ENCODE data around the gene PCDHGA6. TPM values are rescaled to one million over a fixed set of nuclear protein-coding genes. Genes with fewer than 3 reads are reported as not detected.
"Not testable (repeated sequence)": the region's sequence is repeated elsewhere in the genome, so short reads cannot be mapped to it uniquely, and the experiment has no call there.

The PCDHGA6 gene
- total and polyA plus RNA-seq, 3 experiments from 2014 or later, result 0.06 to 0.22 (median 0.15) TPM

DNA sequence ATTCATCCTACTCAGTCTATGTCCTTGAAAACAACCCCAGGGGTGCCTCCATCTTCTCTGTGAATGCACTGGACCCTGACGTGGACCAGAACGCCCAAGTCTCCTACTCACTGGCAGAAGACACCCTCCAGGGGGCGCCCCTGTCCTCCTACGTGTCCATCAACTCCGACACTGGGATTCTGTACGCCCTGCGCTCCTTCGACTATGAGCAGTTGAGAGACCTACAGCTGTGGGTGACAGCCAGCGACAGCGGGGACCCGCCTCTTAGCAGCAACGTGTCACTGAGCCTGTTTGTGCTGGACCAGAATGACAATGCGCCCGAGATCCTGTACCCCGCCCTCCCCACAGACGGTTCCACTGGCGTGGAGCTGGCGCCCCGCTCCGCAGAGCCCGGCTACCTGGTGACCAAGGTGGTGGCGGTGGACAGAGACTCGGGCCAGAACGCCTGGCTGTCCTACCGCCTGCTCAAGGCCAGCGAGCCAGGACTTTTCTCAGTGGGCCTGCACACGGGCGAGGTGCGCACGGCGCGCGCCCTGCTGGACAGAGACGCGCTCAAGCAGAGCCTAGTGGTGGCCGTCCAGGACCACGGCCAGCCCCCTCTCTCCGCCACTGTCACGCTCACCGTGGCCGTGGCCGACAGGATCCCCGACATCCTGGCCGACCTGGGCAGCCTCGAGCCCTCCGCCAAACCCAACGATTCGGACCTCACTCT is 1.9 kb downstream of the PCDHGA6 start:
- H3K27me3 Mint-ChIP-seq, result peaks cover 49 to 67% of the 10 kb centered on the region in 2 donors
- H3K4me3 ChIP-seq (ENCODE audit: low read length); H3K36me3 ChIP-seq (ENCODE audit: insufficient read depth, low read length); H3K27ac ChIP-seq (ENCODE audit: low read depth, low read length); H3K4me3 Mint-ChIP-seq; POLR2A ChIA-PET; H3K36me3 Mint-ChIP-seq; H3K4me1 ChIP-seq (ENCODE audit: insufficient read depth, low read length); H3K4me1 Mint-ChIP-seq; DNase-seq; H3K9me3 ChIP-seq (ENCODE audit: low read length); H3K27ac Mint-ChIP-seq: not testable (repeated sequence)
- peaks cover 20% of the 10 kb centered on the region for H3K27me3 ChIP-seq (ENCODE audit: insufficient read depth, low read length, poor library complexity, severe bottlenecking)
- H3K9me3 Mint-ChIP-seq, result peaks cover 27 to 79% (median 45%) of the 10 kb centered on the region in 5 donors
- CTCF ChIA-PET, result interaction anchor here (1.3 kb wide), 1 partner anchor 20 kb away, joined by 4 read pairs; the partner anchor contains the start of gene PCDHGA4

DNA sequence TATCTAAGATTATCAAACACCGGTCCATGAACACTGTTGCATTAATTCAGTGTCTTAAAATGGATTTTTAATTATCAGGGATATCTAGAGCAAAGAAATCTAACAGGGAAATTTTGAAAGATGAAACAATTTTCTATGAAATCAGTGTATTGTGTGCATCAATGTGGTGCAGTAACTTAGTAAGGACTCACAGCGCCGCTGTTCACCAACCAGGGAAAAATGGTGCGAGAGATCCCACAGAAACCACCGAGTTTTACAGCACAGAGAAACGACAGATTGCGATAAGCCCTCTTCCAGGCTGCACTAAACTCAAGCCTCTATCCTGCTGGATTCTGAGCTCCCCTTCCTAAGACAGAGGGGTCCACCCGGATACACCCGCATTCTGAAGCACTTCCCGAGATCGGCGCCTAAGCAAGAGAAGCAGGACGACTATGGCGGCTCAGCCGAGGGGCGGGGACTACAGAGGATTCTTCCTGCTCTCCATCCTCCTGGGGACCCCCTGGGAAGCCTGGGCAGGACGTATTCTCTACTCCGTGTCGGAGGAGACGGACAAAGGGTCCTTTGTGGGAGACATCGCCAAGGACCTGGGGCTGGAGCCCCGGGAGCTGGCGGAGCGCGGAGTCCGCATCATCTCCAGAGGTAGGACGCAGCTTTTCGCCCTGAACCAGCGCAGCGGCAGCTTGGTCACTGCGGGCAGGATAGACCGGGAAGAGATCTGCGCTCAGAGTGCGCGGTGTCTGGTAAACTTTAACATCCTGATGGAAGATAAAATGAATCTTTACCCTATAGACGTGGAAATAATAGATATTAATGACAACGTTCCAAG is 9.0 kb downstream of the PCDHGA6 start, which contains the start of gene PCDHGA7:
Gene PCDHGA7, plus strand, starts transcription at position 274 of the 826 bp plus-strand sequence. Its CDS starts 158 bp downstream, at position 432.
- peaks cover 11% of the 10 kb centered on the region for H3K27me3 ChIP-seq (ENCODE audit: insufficient read depth, low read length, poor library complexity, severe bottlenecking)
- peak within 1 kb of the TSS in 1 of 8 donors; percentile 28 for H3K27ac Mint-ChIP-seq

GRCh38 chr5:141383345-141383744 is 9.7 kb downstream of the PCDHGA6 start:
- Histone ChIP-seq H3K36me3 (ENCODE audit: insufficient read depth, low read length) (no peaks in the 10 kb centered on the region), H3K9me3 (ENCODE audit: low read length) (no peaks in the 10 kb centered on the region), H3K4me1 (ENCODE audit: insufficient read depth, low read length) (no peaks in the 10 kb centered on the region), H3K4me3 (ENCODE audit: low read length) (no peak overlapping the region), H3K27me3 (ENCODE audit: insufficient read depth, low read length, poor library complexity, severe bottlenecking) (peaks cover 11% of the 10 kb centered on the region), H3K27ac (ENCODE audit: low read depth, low read length) (no peak overlapping the region)
- no peak overlapping the region for H3K4me3 Mint-ChIP-seq
- H3K27me3 Mint-ChIP-seq, result peaks cover 60 to 73% of the 10 kb centered on the region in 2 donors
- DNase-seq, result no peak
- no peak overlapping the region for H3K27ac Mint-ChIP-seq
- POLR2A ChIA-PET, result no interaction called here
- no peaks in the 10 kb centered on the region for H3K4me1 Mint-ChIP-seq
- CTCF ChIA-PET, result no interaction called here
- peaks cover 24 to 77% (median 56%) of the 10 kb centered on the region in 5 donors for H3K9me3 Mint-ChIP-seq
- H3K36me3 Mint-ChIP-seq, result peaks cover 2 to 3% (median 3%) of the 10 kb centered on the region in 3 donors

More for the DNA sequence above, 9.0 kb downstream of the PCDHGA6 start, which contains the start of gene PCDHGA7:
- no peaks in the 10 kb centered on the region for H3K4me1 Mint-ChIP-seq
- ChIA-PET CTCF (no interaction called here), POLR2A (no interaction called here)
- no peaks in the 10 kb centered on the region for H3K36me3 ChIP-seq (ENCODE audit: insufficient read depth, low read length)
- H3K27me3 Mint-ChIP-seq, result peaks cover 57 to 71% of the 10 kb centered on the region in 2 donors
- H3K4me3 ChIP-seq (ENCODE audit: low read length), result peak within 1 kb of the TSS; percentile 29
- DNase-seq, result no peak
- H3K9me3 ChIP-seq (ENCODE audit: low read length), result no peaks in the 10 kb centered on the region
- H3K36me3 Mint-ChIP-seq, result peaks cover 2 to 3% (median 3%) of the 10 kb centered on the region in 3 donors
- H3K4me1 ChIP-seq (ENCODE audit: insufficient read depth, low read length), result no peaks in the 10 kb centered on the region
- peaks cover 22 to 80% (median 55%) of the 10 kb centered on the region in 5 donors for H3K9me3 Mint-ChIP-seq
- no peak within 1 kb of the TSS for H3K27ac ChIP-seq (ENCODE audit: low read depth, low read length)
- H3K4me3 Mint-ChIP-seq, result peak within 1 kb of the TSS in 5 of 7 donors; percentile 17 to 67 (median 53)

DNA sequence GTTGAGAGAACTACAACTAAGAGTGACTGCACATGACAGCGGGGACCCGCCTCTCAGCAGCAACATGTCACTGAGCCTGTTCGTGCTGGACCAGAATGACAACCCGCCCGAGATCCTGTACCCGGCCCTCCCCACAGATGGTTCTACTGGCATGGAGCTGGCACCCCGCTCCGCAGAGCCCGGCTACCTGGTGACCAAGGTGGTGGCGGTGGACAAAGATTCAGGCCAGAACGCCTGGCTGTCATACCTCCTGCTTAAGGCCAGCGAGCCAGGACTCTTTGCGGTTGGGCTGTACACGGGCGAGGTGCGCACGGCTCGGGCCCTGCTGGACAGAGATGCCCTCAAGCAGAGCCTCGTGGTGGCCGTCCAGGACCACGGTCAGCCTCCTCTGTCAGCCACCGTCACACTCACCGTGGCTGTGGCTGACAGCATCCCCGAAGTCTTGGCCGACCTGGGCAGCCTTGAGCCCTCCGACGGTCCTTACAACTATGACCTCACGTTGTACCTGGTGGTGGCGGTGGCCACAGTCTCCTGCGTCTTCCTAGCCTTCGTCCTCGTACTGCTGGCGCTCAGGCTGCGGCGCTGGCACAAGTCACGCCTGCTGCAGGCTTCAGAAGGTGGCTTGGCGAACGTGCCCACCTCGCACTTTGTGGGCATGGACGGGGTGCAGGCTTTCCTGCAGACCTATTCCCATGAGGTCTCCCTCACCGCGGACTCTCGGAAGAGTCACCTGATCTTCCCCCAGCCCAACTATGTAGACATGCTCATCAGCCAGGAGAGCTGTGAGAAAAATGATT is 11.0 kb downstream of the PCDHGA6 start:
- H3K9me3 ChIP-seq (ENCODE audit: low read length), result no peaks in the 10 kb centered on the region
- ChIA-PET POLR2A (no interaction called here), CTCF (no interaction called here)

GRCh38 chr5:141387557-141388311 is 14.0 kb downstream of the PCDHGA6 start, which contains the start of gene PCDHGB4:
Gene PCDHGB4 (plus strand): TSS chr5:141387698. CDS start chr5:141387885, 187 bp downstream.
- Mint-ChIP-seq H3K4me3 (peak within 1 kb of the TSS in 4 of 7 donors; percentile 22 to 74 (median 30)), H3K9me3 (peaks cover 30 to 76% (median 66%) of the 10 kb centered on the region in 5 donors), H3K36me3 (peaks cover 3 to 11% (median 4%) of the 10 kb centered on the region in 3 donors), H3K27me3 (peaks cover 67 to 74% of the 10 kb centered on the region in 2 donors)
- peaks cover 10% of the 10 kb centered on the region for H3K27me3 ChIP-seq (ENCODE audit: insufficient read depth, low read length, poor library complexity, severe bottlenecking)
- H3K4me3 ChIP-seq (ENCODE audit: low read length); H3K9me3 ChIP-seq (ENCODE audit: low read length); H3K4me1 ChIP-seq (ENCODE audit: insufficient read depth, low read length); H3K27ac Mint-ChIP-seq; DNase-seq; H3K36me3 ChIP-seq (ENCODE audit: insufficient read depth, low read length); POLR2A ChIA-PET; CTCF ChIA-PET; H3K27ac ChIP-seq (ENCODE audit: low read depth, low read length); H3K4me1 Mint-ChIP-seq: not testable (repeated sequence)

More for the DNA sequence above, 11.0 kb downstream of the PCDHGA6 start:
- H3K4me1 ChIP-seq (ENCODE audit: insufficient read depth, low read length), result no peaks in the 10 kb centered on the region
- no peaks in the 10 kb centered on the region for H3K36me3 ChIP-seq (ENCODE audit: insufficient read depth, low read length)
- Mint-ChIP-seq H3K36me3 (peaks cover 2 to 8% (median 3%) of the 10 kb centered on the region in 3 donors), H3K4me3 (no peak overlapping the region), H3K9me3 (peaks cover 27 to 73% (median 60%) of the 10 kb centered on the region in 5 donors), H3K27me3 (peaks cover 66 to 76% of the 10 kb centered on the region in 2 donors), H3K4me1 (no peaks in the 10 kb centered on the region), H3K27ac (no peak overlapping the region)
- peaks cover 11% of the 10 kb centered on the region for H3K27me3 ChIP-seq (ENCODE audit: insufficient read depth, low read length, poor library complexity, severe bottlenecking)
- H3K4me3 ChIP-seq (ENCODE audit: low read length), result no peak overlapping the region
- no peak overlapping the region for H3K27ac ChIP-seq (ENCODE audit: low read depth, low read length)
- DNase-seq, result no peak

- Histone ChIP-seq H3K36me3 (ENCODE audit: insufficient read depth, low read length) (no peaks in the 10 kb centered on the region), H3K9me3 (ENCODE audit: low read length) (no peaks in the 10 kb centered on the region), H3K27me3 (ENCODE audit: insufficient read depth, low read length, poor library complexity, severe bottlenecking) (peaks cover 16% of the 10 kb centered on the region), H3K4me1 (ENCODE audit: insufficient read depth, low read length) (no peaks in the 10 kb centered on the region), H3K4me3 (ENCODE audit: low read length) (no peak overlapping the region), H3K27ac (ENCODE audit: low read depth, low read length) (no peak overlapping the region)
- H3K4me3 Mint-ChIP-seq, result peak overlapping the region in 3 of 7 donors; percentile 18 to 52 (median 34)
- H3K4me1 Mint-ChIP-seq, result no peaks in the 10 kb centered on the region
- peaks cover 2 to 14% (median 3%) of the 10 kb centered on the region in 3 donors for H3K36me3 Mint-ChIP-seq
- DNase-seq, result no peak
- H3K27ac Mint-ChIP-seq, result no peak overlapping the region
- H3K9me3 Mint-ChIP-seq, result peaks cover 30 to 77% (median 66%) of the 10 kb centered on the region in 5 donors
- ChIA-PET CTCF (no interaction called here), POLR2A (no interaction called here)
- H3K27me3 Mint-ChIP-seq, result peaks cover 65 to 73% of the 10 kb centered on the region in 2 donors
These were observed 15.0 kb downstream of the PCDHGA6 start for GRCh38 chr5:141388661-141389060.
